WTC11 (cell line): ENCODE measurements around the gene DRD2. TPM values are rescaled to one million over a fixed set of nuclear protein-coding genes. Genes with fewer than 3 reads are reported as not detected.

Experiments used
- ATAC-seq: fragments of 200-7000 bp; cut with Tn5 transposase; 2 replicates; pipeline ENCODE4 v1.10.0; 2021; ENCODE audit warnings: mild to moderate bottlenecking, moderate library complexity
- CTCF ChIA-PET: fragments of 300-600 bp; sonication (Branson Sonifier 250); formaldehyde crosslinking; loops from one replicate; lab custom pipeline; 2021; ENCODE audit warnings: antibody characterized with exemption; lab: Charles Lee
- POLR2A ChIA-PET: fragments of 350-600 bp; sonication (Branson Sonifier 250); formaldehyde crosslinking; loops from one replicate; lab custom pipeline; 2021; ENCODE audit warnings: antibody characterized with exemption; lab: Charles Lee
- DNase-seq: peaks from one replicate; pipeline ENCODE4 v3.0.0; 2021; ENCODE audit warnings: low spot score
- H3K27ac Mint-ChIP-seq: 2 replicates; pipeline ENCODE4 v1.8.0; 2021; ENCODE audit warnings: mixed read lengths
- H3K27me3 Mint-ChIP-seq: 2 replicates; pipeline ENCODE4 v1.8.0; 2021; ENCODE audit warnings: low read depth, mild to moderate bottlenecking, moderate library complexity, mixed read lengths
- H3K36me3 Mint-ChIP-seq: 2 replicates; pipeline ENCODE4 v1.8.0; 2021; ENCODE audit warnings: mixed read lengths
- H3K4me1 Mint-ChIP-seq: 2 replicates; pipeline ENCODE4 v1.8.0; 2022; ENCODE audit warnings: mixed read lengths
- H3K4me3 Mint-ChIP-seq: 2 replicates; pipeline ENCODE4 v1.8.0; 2021; ENCODE audit warnings: mild to moderate bottlenecking, moderate library complexity, mixed read lengths
- H3K9me3 Mint-ChIP-seq: 2 replicates; pipeline ENCODE4 v1.8.0; 2021; ENCODE audit warnings: mixed read lengths
- ETV6 ChIP-seq: sonication (generic); formaldehyde crosslinking; IDR thresholded peaks from 2 replicates; pipeline ENCODE4 v1.8.1; 2022; ENCODE audit warnings: mild to moderate bottlenecking, missing genetic modification reagents
- FOXP1 ChIP-seq: sonication (generic); formaldehyde crosslinking; IDR thresholded peaks from 2 replicates; pipeline ENCODE4 v1.8.0; 2022; ENCODE audit warnings: missing genetic modification reagents, mild to moderate bottlenecking, moderate library complexity, borderline replicate concordance
- HMGA2 ChIP-seq: fragments of 250-450 bp; sonication (Bioruptor Pico); IDR thresholded peaks from 2 replicates; pipeline ENCODE4 v1.4.0; 2021; ENCODE audit warnings: mild to moderate bottlenecking, moderate library complexity
- IRF2 ChIP-seq: sonication (generic); formaldehyde crosslinking; IDR thresholded peaks from 2 replicates; pipeline ENCODE4 v1.8.0; 2022; ENCODE audit warnings: low read depth, missing genetic modification reagents, borderline replicate concordance
- NFYB ChIP-seq: sonication (generic); formaldehyde crosslinking; conservative IDR thresholded peaks from 2 replicates; pipeline ENCODE4 v1.8.0; 2022; ENCODE audit warnings: low read depth, missing genetic modification reagents
- PRRX2 ChIP-seq: fragments of 250-450 bp; sonication (Bioruptor Pico); IDR thresholded peaks from 2 replicates; pipeline ENCODE4 v1.8.0; 2021; ENCODE audit warnings: mild to moderate bottlenecking
- SMAD3 ChIP-seq: sonication (generic); formaldehyde crosslinking; IDR thresholded peaks from 2 replicates; pipeline ENCODE4 v1.8.0; 2022; ENCODE audit warnings: missing genetic modification reagents, mild to moderate bottlenecking, borderline replicate concordance
- SOX15 ChIP-seq: fragments of 250-450 bp; sonication (Bioruptor Pico); IDR thresholded peaks from 2 replicates; pipeline ENCODE4 v1.9.0; 2021; ENCODE audit warnings: mild to moderate bottlenecking
- TCF7 ChIP-seq: sonication (generic); formaldehyde crosslinking; IDR thresholded peaks from 2 replicates; pipeline ENCODE4 v1.8.0; 2022; ENCODE audit warnings: mild to moderate bottlenecking, low read depth, missing genetic modification reagents, moderate library complexity
- TEAD1 ChIP-seq: sonication (generic); formaldehyde crosslinking; IDR thresholded peaks from 2 replicates; pipeline ENCODE4 v1.8.0; 2022; ENCODE audit warnings: mild to moderate bottlenecking, missing genetic modification reagents
- TEAD4 ChIP-seq: sonication (generic); formaldehyde crosslinking; IDR thresholded peaks from 2 replicates; pipeline ENCODE4 v1.8.0; 2022; ENCODE audit warnings: mild to moderate bottlenecking, missing genetic modification reagents
- ZNF121 ChIP-seq: sonication (generic); formaldehyde crosslinking; IDR thresholded peaks from 2 replicates; pipeline ENCODE4 v1.8.0; 2023; ENCODE audit warnings: missing genetic modification reagents
- ZNF138 ChIP-seq: sonication (generic); formaldehyde crosslinking; conservative IDR thresholded peaks from 2 replicates; pipeline ENCODE4 v1.8.1; 2022; ENCODE audit warnings: mild to moderate bottlenecking, moderate library complexity, missing genetic modification reagents
- ZNF396 ChIP-seq: fragments of 250-450 bp; sonication (Bioruptor Pico); IDR thresholded peaks from 2 replicates; pipeline ENCODE4 v1.8.0; 2021; ENCODE audit warnings: mild to moderate bottlenecking, moderate library complexity, borderline replicate concordance
- total RNA-seq: library from RNA; stranded (reverse); gene quantifications from 3 replicates; pipeline ENCODE4 v1.2.3, GENCODE V29; 2021
- TF ChIP-seq, protein P1 (sequence below): sonication (generic); formaldehyde crosslinking; IDR thresholded peaks from 2 replicates; pipeline ENCODE4 v1.8.1; 2023; ENCODE audit warnings: mild to moderate bottlenecking, missing genetic modification reagents, moderate library complexity
- TF ChIP-seq, protein P2 (sequence below): fragments of 250-450 bp; sonication (Bioruptor Pico); IDR thresholded peaks from 2 replicates; pipeline ENCODE4 v2.1.2; 2022; ENCODE audit warnings: mild to moderate bottlenecking, moderate library complexity
- TF ChIP-seq, protein P3 (sequence below): sonication (generic); formaldehyde crosslinking; IDR thresholded peaks from 2 replicates; pipeline ENCODE4 v1.8.0; 2022; ENCODE audit warnings: mild to moderate bottlenecking, missing genetic modification reagents
- TF ChIP-seq, protein P4 (sequence below): sonication (generic); formaldehyde crosslinking; IDR thresholded peaks from 2 replicates; pipeline ENCODE4 v1.8.0; 2023; ENCODE audit warnings: missing genetic modification reagents
- TF ChIP-seq, protein P5 (sequence below): fragments of 200-600 bp; IDR thresholded peaks from 2 replicates; pipeline ENCODE4 v1.8.0; 2022; ENCODE audit warnings: antibody characterized with exemption
- TF ChIP-seq, protein P6 (sequence below): sonication (generic); formaldehyde crosslinking; IDR thresholded peaks from 2 replicates; pipeline ENCODE4 v1.8.1; 2023; ENCODE audit warnings: mild to moderate bottlenecking, missing genetic modification reagents

The DRD2 gene
- total RNA-seq, 1 experiment from 2014 or later, result 0.20 TPM

DNA sequence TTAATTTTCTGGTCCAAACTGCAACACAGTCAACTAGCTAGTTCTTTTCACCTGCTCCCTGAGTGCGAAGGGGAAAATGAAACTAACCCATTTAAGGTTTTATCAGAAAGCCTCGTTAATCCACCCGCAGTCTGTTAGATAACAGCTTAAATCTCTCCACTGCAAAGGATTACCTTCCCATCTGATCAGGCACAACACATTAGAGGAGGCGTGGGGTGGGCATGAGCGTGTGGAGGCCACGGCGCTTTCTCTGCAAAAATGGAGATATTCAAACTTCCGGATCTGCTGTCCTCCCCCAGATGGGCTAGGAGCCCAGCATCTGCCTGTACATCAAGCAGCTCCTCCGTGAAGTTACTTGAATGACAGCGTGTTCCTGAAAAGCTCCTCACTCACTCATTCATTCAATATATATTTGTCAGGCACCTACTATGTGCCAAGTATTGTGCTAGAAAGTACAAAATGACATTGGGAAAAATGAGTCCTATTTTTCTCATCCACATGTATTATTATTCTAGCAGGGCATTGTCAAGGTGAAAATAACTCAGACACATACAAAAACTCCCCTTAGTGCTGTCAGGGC is 101.1 kb downstream of the DRD2 start:
- H3K27ac Mint-ChIP-seq, result peak overlapping the region; percentile 37; the same call in 1 of the 2 replicates
- H3K36me3 Mint-ChIP-seq, result no peaks in the 10 kb centered on the region
- no peaks in the 10 kb centered on the region for H3K27me3 Mint-ChIP-seq
- TF ChIP-seq, protein P1, sequence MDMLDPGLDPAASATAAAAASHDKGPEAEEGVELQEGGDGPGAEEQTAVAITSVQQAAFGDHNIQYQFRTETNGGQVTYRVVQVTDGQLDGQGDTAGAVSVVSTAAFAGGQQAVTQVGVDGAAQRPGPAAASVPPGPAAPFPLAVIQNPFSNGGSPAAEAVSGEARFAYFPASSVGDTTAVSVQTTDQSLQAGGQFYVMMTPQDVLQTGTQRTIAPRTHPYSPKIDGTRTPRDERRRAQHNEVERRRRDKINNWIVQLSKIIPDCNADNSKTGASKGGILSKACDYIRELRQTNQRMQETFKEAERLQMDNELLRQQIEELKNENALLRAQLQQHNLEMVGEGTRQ, result no peak
- TF ChIP-seq TEAD1 (CRISPR knock-in tag) (no peak), TCF7 (CRISPR knock-in tag) (no peak), SOX15 (CRISPR knock-in tag) (no peak), TEAD4 (CRISPR knock-in tag) (no peak), ZNF396 (CRISPR knock-in tag) (no peak), HMGA2 (CRISPR knock-in tag) (no peak)
- TF ChIP-seq, protein P2, sequence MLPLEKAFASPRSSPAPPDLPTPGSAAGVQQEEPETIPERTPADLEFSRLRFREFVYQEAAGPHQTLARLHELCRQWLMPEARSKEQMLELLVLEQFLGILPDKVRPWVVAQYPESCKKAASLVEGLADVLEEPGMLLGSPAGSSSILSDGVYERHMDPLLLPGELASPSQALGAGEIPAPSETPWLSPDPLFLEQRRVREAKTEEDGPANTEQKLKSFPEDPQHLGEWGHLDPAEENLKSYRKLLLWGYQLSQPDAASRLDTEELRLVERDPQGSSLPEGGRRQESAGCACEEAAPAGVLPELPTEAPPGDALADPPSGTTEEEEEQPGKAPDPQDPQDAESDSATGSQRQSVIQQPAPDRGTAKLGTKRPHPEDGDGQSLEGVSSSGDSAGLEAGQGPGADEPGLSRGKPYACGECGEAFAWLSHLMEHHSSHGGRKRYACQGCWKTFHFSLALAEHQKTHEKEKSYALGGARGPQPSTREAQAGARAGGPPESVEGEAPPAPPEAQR (CRISPR knock-in tag), result no peak
- TF ChIP-seq, protein P3, sequence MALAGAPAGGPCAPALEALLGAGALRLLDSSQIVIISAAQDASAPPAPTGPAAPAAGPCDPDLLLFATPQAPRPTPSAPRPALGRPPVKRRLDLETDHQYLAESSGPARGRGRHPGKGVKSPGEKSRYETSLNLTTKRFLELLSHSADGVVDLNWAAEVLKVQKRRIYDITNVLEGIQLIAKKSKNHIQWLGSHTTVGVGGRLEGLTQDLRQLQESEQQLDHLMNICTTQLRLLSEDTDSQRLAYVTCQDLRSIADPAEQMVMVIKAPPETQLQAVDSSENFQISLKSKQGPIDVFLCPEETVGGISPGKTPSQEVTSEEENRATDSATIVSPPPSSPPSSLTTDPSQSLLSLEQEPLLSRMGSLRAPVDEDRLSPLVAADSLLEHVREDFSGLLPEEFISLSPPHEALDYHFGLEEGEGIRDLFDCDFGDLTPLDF (CRISPR knock-in tag), result no peak
- TF ChIP-seq, protein P4, sequence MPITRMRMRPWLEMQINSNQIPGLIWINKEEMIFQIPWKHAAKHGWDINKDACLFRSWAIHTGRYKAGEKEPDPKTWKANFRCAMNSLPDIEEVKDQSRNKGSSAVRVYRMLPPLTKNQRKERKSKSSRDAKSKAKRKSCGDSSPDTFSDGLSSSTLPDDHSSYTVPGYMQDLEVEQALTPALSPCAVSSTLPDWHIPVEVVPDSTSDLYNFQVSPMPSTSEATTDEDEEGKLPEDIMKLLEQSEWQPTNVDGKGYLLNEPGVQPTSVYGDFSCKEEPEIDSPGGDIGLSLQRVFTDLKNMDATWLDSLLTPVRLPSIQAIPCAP (CRISPR knock-in tag), result no peak
- TF ChIP-seq, protein P5, sequence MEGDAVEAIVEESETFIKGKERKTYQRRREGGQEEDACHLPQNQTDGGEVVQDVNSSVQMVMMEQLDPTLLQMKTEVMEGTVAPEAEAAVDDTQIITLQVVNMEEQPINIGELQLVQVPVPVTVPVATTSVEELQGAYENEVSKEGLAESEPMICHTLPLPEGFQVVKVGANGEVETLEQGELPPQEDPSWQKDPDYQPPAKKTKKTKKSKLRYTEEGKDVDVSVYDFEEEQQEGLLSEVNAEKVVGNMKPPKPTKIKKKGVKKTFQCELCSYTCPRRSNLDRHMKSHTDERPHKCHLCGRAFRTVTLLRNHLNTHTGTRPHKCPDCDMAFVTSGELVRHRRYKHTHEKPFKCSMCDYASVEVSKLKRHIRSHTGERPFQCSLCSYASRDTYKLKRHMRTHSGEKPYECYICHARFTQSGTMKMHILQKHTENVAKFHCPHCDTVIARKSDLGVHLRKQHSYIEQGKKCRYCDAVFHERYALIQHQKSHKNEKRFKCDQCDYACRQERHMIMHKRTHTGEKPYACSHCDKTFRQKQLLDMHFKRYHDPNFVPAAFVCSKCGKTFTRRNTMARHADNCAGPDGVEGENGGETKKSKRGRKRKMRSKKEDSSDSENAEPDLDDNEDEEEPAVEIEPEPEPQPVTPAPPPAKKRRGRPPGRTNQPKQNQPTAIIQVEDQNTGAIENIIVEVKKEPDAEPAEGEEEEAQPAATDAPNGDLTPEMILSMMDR, result no peak
- POLR2A ChIA-PET, result no interaction called here
- ATAC-seq, result no peak
- H3K9me3 Mint-ChIP-seq, result peaks cover 3% of the 10 kb centered on the region
- H3K4me1 Mint-ChIP-seq, result peaks cover 22% of the 10 kb centered on the region
- H3K4me3 Mint-ChIP-seq, result no peak overlapping the region
- DNase-seq, result no peak
- CTCF ChIA-PET, result no interaction called here

DNA sequence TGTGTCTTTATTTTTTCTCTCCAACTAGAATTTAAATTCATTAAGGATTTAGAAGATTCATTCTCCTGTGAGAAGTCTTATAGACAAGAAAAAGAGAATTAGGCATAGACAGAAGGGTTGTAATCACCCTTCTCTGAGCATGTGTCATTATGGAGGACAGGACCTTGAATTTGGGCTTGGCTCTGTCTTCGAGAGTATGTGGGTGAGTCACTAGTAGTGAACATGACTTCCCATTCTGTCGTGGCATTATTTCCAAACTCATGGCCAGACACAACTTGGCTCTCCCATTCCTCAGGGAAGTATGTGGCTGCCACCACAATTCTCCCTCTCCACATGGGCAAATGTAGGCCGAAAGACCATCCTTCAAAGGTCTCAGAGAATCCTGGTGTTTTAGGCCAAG is 101.9 kb downstream of the DRD2 start:
- ATAC-seq (no peak), DNase-seq (no peak)
- no peak overlapping the region for H3K4me3 Mint-ChIP-seq
- no peaks in the 10 kb centered on the region for H3K27me3 Mint-ChIP-seq
- H3K9me3 Mint-ChIP-seq, result peaks cover 3% of the 10 kb centered on the region
- TF ChIP-seq NFYB (CRISPR knock-in tag) (no peak), ETV6 (CRISPR knock-in tag) (no peak), IRF2 (CRISPR knock-in tag) (no peak), ZNF121 (CRISPR knock-in tag) (no peak), ZNF138 (CRISPR knock-in tag) (no peak), FOXP1 (no peak), SMAD3 (CRISPR knock-in tag) (no peak), TEAD1 (CRISPR knock-in tag) (no peak), PRRX2 (CRISPR knock-in tag) (no peak)
- TF ChIP-seq, protein P6, sequence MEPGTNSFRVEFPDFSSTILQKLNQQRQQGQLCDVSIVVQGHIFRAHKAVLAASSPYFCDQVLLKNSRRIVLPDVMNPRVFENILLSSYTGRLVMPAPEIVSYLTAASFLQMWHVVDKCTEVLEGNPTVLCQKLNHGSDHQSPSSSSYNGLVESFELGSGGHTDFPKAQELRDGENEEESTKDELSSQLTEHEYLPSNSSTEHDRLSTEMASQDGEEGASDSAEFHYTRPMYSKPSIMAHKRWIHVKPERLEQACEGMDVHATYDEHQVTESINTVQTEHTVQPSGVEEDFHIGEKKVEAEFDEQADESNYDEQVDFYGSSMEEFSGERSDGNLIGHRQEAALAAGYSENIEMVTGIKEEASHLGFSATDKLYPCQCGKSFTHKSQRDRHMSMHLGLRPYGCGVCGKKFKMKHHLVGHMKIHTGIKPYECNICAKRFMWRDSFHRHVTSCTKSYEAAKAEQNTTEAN (CRISPR knock-in tag), result no peak
- no peaks in the 10 kb centered on the region for H3K36me3 Mint-ChIP-seq
- H3K4me1 Mint-ChIP-seq, result peaks cover 25% of the 10 kb centered on the region
- H3K27ac Mint-ChIP-seq, result no peak overlapping the region
- ChIA-PET CTCF (no interaction called here), POLR2A (no interaction called here)
